OCI-LY1 (cell line): Measurements from ENCODE around the gene USP48.

Experiments used
- H2AFZ ChIP-seq: fragments of 200-600 bp; sonication (generic), shearing (Covaris generic); 2 replicates; pipeline ENCODE4 v1.6.0; 2014; ENCODE audit warnings: antibody characterized with exemption, mild to moderate bottlenecking, low read length
- H3F3A ChIP-seq: fragments of 200-600 bp; sonication (generic), shearing (Covaris generic); 2 replicates; pipeline ENCODE4 v1.6.0; 2014; ENCODE audit warnings: mild to moderate bottlenecking, antibody characterized with exemption, low read length, moderate library complexity; ENCODE audit not compliant: insufficient read depth
- H3K27ac ChIP-seq: fragments of 200-600 bp; sonication (generic); 2 replicates; pipeline ENCODE4 v1.5.1; 2014; ENCODE audit warnings: low read length, mixed run types, mild to moderate bottlenecking, low read depth; ENCODE audit not compliant: poor library complexity, severe bottlenecking
- H3K27me3 ChIP-seq: fragments of 200-600 bp; sonication (generic); 2 replicates; pipeline ENCODE4 v1.6.0; 2014; ENCODE audit warnings: antibody characterized with exemption, mild to moderate bottlenecking, low read length, moderate library complexity; ENCODE audit not compliant: insufficient read depth
- H3K36me3 ChIP-seq: fragments of 200-600 bp; sonication (generic); 2 replicates; pipeline ENCODE4 v1.6.1; 2014; ENCODE audit warnings: mild to moderate bottlenecking, antibody characterized with exemption, low read length, moderate library complexity, mixed read lengths; ENCODE audit not compliant: insufficient read depth
- H3K4me1 ChIP-seq: fragments of 200-600 bp; sonication (generic); 2 replicates; pipeline ENCODE4 v1.5.1; 2014; ENCODE audit warnings: mild to moderate bottlenecking, low read length, moderate library complexity; ENCODE audit not compliant: insufficient read depth, severe bottlenecking
- H3K4me2 ChIP-seq: fragments of 200-600 bp; sonication (generic), shearing (Covaris generic); 2 replicates; pipeline ENCODE4 v1.6.1; 2014; ENCODE audit warnings: low read length
- H3K4me3 ChIP-seq: fragments of 200-600 bp; sonication (generic); 2 replicates; pipeline ENCODE4 v1.5.1; 2014; ENCODE audit warnings: low read length, low read depth, mild to moderate bottlenecking, mixed read lengths; ENCODE audit not compliant: poor library complexity, severe bottlenecking
- H3K79me2 ChIP-seq: fragments of 200-600 bp; shearing (Covaris generic); 2 replicates; pipeline ENCODE4 v1.6.1; 2016; ENCODE audit warnings: mixed run types, low read length, mixed read lengths; ENCODE audit not compliant: insufficient read depth
- H3K9ac ChIP-seq: fragments of 200-600 bp; sonication (generic), shearing (Covaris generic); 2 replicates; pipeline ENCODE4 v1.6.1; 2014; ENCODE audit warnings: mild to moderate bottlenecking, low read length, mixed read lengths
- H3K9me2 ChIP-seq: fragments of 200-600 bp; sonication (generic), shearing (Covaris generic); 2 replicates; pipeline ENCODE4 v1.6.1; 2014; ENCODE audit warnings: low read depth, mild to moderate bottlenecking, low read length, mixed read lengths
- H3K9me3 ChIP-seq: fragments of 200-600 bp; shearing (Covaris generic); 2 replicates; pipeline ENCODE4 v1.6.1; 2014; ENCODE audit warnings: low read length, mixed read lengths
- H4K20me1 ChIP-seq: fragments of 200-600 bp; sonication (generic), shearing (Covaris generic); 2 replicates; pipeline ENCODE4 v1.6.0; 2016; ENCODE audit warnings: mild to moderate bottlenecking, low read length; ENCODE audit not compliant: insufficient read depth
- EZH2 ChIP-seq: fragments of 200-600 bp; sonication (generic), shearing (Covaris generic); IDR thresholded peaks from 2 replicates; pipeline ENCODE4 v1.8.0; 2017; ENCODE audit warnings: borderline replicate concordance, mixed run types, mild to moderate bottlenecking, antibody characterized with exemption, low read length, moderate library complexity, mixed read lengths
- TF ChIP-seq, protein P1 (sequence below): fragments of 200-600 bp; sonication (generic), shearing (Covaris generic); IDR thresholded peaks from 2 replicates; pipeline ENCODE4 v1.5.1; 2017; ENCODE audit warnings: mild to moderate bottlenecking, antibody characterized with exemption, low read length, moderate library complexity, mixed read lengths

The USP48 gene

GRCh38 chr1:21670956-21671902 is 111.7 kb downstream of the USP48 start:
- no peaks in the 10 kb centered on the region for H3K79me2 ChIP-seq
- no peak overlapping the region for H3K4me2 ChIP-seq
- H3K9me3 ChIP-seq: no peaks in the 10 kb centered on the region
- H3K27me3 ChIP-seq: 0 out of 2 replicates have a peak, but pooled peaks cover 3% of the 10 kb centered on the region
- H3K4me1 ChIP-seq: no peaks in the 10 kb centered on the region
- TF ChIP-seq, protein P1, sequence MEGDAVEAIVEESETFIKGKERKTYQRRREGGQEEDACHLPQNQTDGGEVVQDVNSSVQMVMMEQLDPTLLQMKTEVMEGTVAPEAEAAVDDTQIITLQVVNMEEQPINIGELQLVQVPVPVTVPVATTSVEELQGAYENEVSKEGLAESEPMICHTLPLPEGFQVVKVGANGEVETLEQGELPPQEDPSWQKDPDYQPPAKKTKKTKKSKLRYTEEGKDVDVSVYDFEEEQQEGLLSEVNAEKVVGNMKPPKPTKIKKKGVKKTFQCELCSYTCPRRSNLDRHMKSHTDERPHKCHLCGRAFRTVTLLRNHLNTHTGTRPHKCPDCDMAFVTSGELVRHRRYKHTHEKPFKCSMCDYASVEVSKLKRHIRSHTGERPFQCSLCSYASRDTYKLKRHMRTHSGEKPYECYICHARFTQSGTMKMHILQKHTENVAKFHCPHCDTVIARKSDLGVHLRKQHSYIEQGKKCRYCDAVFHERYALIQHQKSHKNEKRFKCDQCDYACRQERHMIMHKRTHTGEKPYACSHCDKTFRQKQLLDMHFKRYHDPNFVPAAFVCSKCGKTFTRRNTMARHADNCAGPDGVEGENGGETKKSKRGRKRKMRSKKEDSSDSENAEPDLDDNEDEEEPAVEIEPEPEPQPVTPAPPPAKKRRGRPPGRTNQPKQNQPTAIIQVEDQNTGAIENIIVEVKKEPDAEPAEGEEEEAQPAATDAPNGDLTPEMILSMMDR: no peak
- TF ChIP-seq EZH2: no peak
- no peaks in the 10 kb centered on the region for H3F3A ChIP-seq
- no peaks in the 10 kb centered on the region for H3K9me2 ChIP-seq
- H3K4me3 ChIP-seq: no peak overlapping the region
- H3K36me3 ChIP-seq: no peaks in the 10 kb centered on the region
- H2AFZ ChIP-seq: no peak overlapping the region
- H4K20me1 ChIP-seq: no peaks in the 10 kb centered on the region
- no peak overlapping the region for H3K9ac ChIP-seq
- no peak overlapping the region for H3K27ac ChIP-seq

DNA sequence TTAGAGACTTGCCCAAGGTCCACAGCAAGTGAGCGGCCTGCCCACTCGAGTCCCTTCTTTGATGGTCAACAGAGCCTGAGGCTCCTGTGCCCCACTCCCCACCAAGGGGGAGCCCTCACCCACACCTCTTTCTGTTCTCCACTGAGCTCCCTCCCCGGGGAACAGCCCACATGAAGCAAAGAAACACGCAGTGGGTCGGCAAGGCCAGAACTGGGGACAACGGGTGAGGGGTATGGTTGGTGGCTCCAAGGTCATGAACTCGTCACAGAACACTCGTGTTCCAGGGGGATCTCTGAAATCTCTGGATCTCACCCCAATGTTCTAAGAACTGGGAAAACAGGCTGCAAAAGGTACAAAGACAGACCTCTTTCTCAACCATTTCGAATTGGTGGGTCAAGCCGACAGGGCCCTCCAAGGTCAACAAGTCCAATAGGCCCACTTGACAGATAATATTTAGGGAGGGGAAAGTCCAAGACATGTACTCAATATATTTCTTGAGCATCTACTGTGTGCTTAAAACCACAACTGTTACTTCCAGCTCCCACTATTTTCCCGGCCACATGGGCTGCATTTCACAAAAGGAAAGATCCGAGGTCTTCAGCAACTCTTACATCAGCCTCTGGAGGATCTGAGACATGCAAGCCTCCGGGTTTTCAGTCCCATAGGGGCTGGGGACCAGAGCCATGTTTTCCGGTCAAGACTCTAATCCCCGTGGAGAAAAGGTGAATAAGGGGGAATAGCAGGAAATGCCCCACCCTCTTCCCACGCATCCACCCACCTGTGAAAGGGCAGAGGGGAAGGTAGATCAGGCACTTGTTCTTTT is 112.7 kb downstream of the USP48 start:
- no peak overlapping the region for H3K4me2 ChIP-seq
- H3K79me2 ChIP-seq: no peaks in the 10 kb centered on the region
- H3K27me3 ChIP-seq: 0 out of 2 replicates have a peak, but pooled peaks cover 3% of the 10 kb centered on the region
- no peak overlapping the region for H3K9ac ChIP-seq
- no peak overlapping the region for H3K27ac ChIP-seq
- no peaks in the 10 kb centered on the region for H3K4me1 ChIP-seq
- peak overlapping the region; percentile 31 for H3K4me3 ChIP-seq
- no peaks in the 10 kb centered on the region for H3F3A ChIP-seq
- H3K36me3 ChIP-seq: no peaks in the 10 kb centered on the region
- H2AFZ ChIP-seq: no peak overlapping the region
- no peaks in the 10 kb centered on the region for H4K20me1 ChIP-seq
- H3K9me3 ChIP-seq: no peaks in the 10 kb centered on the region
- no peaks in the 10 kb centered on the region for H3K9me2 ChIP-seq
- TF ChIP-seq, protein P1: no peak
- no peak for TF ChIP-seq EZH2

- H2AFZ ChIP-seq: no peak within 1 kb of the TSS
- H3K4me1 ChIP-seq: no peaks in the 10 kb centered on the region
- H3K4me2 ChIP-seq: peak within 1 kb of the TSS; percentile 51; the same call in 1 of the 2 replicates
- H3K36me3 ChIP-seq: no peaks in the 10 kb centered on the region
- no peaks in the 10 kb centered on the region for H3K9me3 ChIP-seq
- H3K9me2 ChIP-seq: no peaks in the 10 kb centered on the region
- H3K27ac ChIP-seq: no peak within 1 kb of the TSS
- H3K79me2 ChIP-seq: no peaks in the 10 kb centered on the region
- no peaks in the 10 kb centered on the region for H3F3A ChIP-seq
- H3K4me3 ChIP-seq: peak within 1 kb of the TSS; percentile 31
- H3K9ac ChIP-seq: no peak within 1 kb of the TSS
- TF ChIP-seq EZH2: no peak
- TF ChIP-seq, protein P1: 0 out of 2 replicates have a peak, but pooled peaks have one; percentile 20
- 0 out of 2 replicates have a peak, but pooled peaks cover 3% of the 10 kb centered on the region for H3K27me3 ChIP-seq
- no peaks in the 10 kb centered on the region for H4K20me1 ChIP-seq
Observed at GRCh38 chr1:21669258-21670058, 113.5 kb downstream of the USP48 start, which contains the start of gene RAP1GAP. TSS of gene RAP1GAP (minus strand) at chr1:21669357. CDS start at chr1:21620032, 49,325 bp downstream.
